Endothelial cell of umbilical vein (primary cell): ENCODE measurements around the gene MYO1F. TPM values are rescaled to one million over a fixed set of nuclear protein-coding genes. Genes with fewer than 3 reads are reported as not detected.

ENCODE experiments used
- BruUV-seq: library from RNA; stranded (reverse); fragments of 400-500 nt; replicated peaks from 2 replicates; lab custom pipeline; 2021; lab: Mats Ljungman, UMichigan
- CTCF ChIA-PET: fragments of 300-600, 350-600 bp; sonication (Branson Sonifier 250); formaldehyde crosslinking; loops from one replicate; lab custom pipeline; 2021; ENCODE audit warnings: antibody characterized with exemption, inconsistent platforms; lab: Charles Lee
- POLR2A ChIA-PET: fragments of 300-600, 350-600 bp; sonication (Branson Sonifier 250); formaldehyde crosslinking; loops from one replicate; lab custom pipeline; 2021; ENCODE audit warnings: antibody characterized with exemption, inconsistent platforms; lab: Charles Lee
- DNase-seq: peaks from one replicate; pipeline ENCODE4 v3.0.0-alpha.2; 2011; ENCODE audit warnings: low read depth, low spot score
- FAIRE-seq: peaks from 2 replicates; lab custom pipeline; 2011; peaks lifted over from hg19 to GRCh38; lab: Jason Lieb, UNC
- H2AFZ ChIP-seq: 2 replicates; pipeline ENCODE4 v1.6.0; 2012; ENCODE audit warnings: low read depth, low read length, control low read depth, inconsistent platforms
- H3K27ac ChIP-seq: 2 replicates; pipeline ENCODE4 v1.5.1; 2011; ENCODE audit warnings: low read depth, mild to moderate bottlenecking, control low read depth, low read length, moderate library complexity; ENCODE audit not compliant: insufficient read depth
- H3K27me3 ChIP-seq, 2 experiments: 2 replicates each; pipeline versions ENCODE4 v1.6.0 to v1.6.1; 2011; ENCODE audit warnings: low read length in 2 of 2, mixed read lengths in 1 of 2; ENCODE audit not compliant: control insufficient read depth in 2 of 2, insufficient read depth in 2 of 2
- H3K36me3 ChIP-seq, 2 experiments: 2 replicates in 1 of 2; 3 replicates in 1 of 2; pipeline ENCODE4 v1.5.1; 2011; ENCODE audit warnings: low read length in 2 of 2, mild to moderate bottlenecking in 1 of 2, moderate library complexity in 1 of 2; ENCODE audit not compliant: control insufficient read depth in 2 of 2, insufficient read depth in 2 of 2; ENCODE audit errors: extremely low read depth in 1 of 2
- H3K4me1 ChIP-seq: 3 replicates; pipeline ENCODE4 v1.5.1; 2011; ENCODE audit warnings: mild to moderate bottlenecking, low read length; ENCODE audit not compliant: control insufficient read depth, insufficient read depth; ENCODE audit errors: extremely low read depth
- H3K4me2 ChIP-seq: 2 replicates; pipeline ENCODE4 v1.6.1; 2011; ENCODE audit warnings: low read length, control low read depth, mixed read lengths; ENCODE audit not compliant: insufficient read depth
- H3K4me3 ChIP-seq, 3 experiments: fragments of 200-600 bp in 1 of 3; sonication (generic), shearing (Covaris generic) in 1 of 3; replicated peaks in 1 of 3; 2 replicates each; pipeline ENCODE4 v1.5.1; 2011 to 2016; ENCODE audit warnings: control low read depth in 3 of 3, low read length in 3 of 3, mild to moderate bottlenecking in 2 of 3, inconsistent platforms in 1 of 3, low read depth in 1 of 3, moderate library complexity in 1 of 3; ENCODE audit not compliant: insufficient read depth in 1 of 3
- H3K79me2 ChIP-seq: 2 replicates; pipeline ENCODE4 v1.6.0; 2012; ENCODE audit warnings: low read length, inconsistent platforms; ENCODE audit not compliant: control insufficient read depth, insufficient read depth
- H3K9ac ChIP-seq: replicated peaks from 2 replicates; pipeline ENCODE3; 2011; ENCODE audit warnings: low read length, control low read depth; ENCODE audit not compliant: insufficient read depth; ENCODE audit errors: extremely low read depth
- H3K9me1 ChIP-seq: replicated peaks from 3 replicates; pipeline ENCODE4 v1.6.0; 2011; ENCODE audit warnings: mild to moderate bottlenecking, low read length; ENCODE audit not compliant: control insufficient read depth, insufficient read depth; ENCODE audit errors: extremely low read depth
- H3K9me3 ChIP-seq: replicated peaks from 2 replicates; pipeline ENCODE4 v1.5.1; 2012; ENCODE audit warnings: low read length, inconsistent platforms; ENCODE audit not compliant: control insufficient read depth, insufficient read depth
- H4K20me1 ChIP-seq: replicated peaks from 2 replicates; pipeline ENCODE3; 2011; ENCODE audit warnings: mild to moderate bottlenecking, low read length; ENCODE audit not compliant: control insufficient read depth, insufficient read depth; ENCODE audit errors: extremely low read depth
- EZH2 ChIP-seq: IDR thresholded peaks from 2 replicates; pipeline ENCODE4 v1.6.1; 2012; ENCODE audit warnings: borderline replicate concordance, low read depth, mild to moderate bottlenecking, moderate library complexity, low read length, inconsistent platforms; ENCODE audit not compliant: severe bottlenecking
- FOS ChIP-seq: IDR thresholded peaks from 2 replicates; pipeline ENCODE4 v1.6.1; 2011; ENCODE audit warnings: mild to moderate bottlenecking, low read length, moderate library complexity, borderline replicate concordance; ENCODE audit not compliant: insufficient read depth
- GATA2 ChIP-seq: IDR thresholded peaks from 2 replicates; pipeline ENCODE4 v1.7.0; 2011; ENCODE audit warnings: low read depth, mild to moderate bottlenecking, moderate library complexity, mixed read lengths, low read length; ENCODE audit not compliant: insufficient read length, insufficient read depth
- JUN ChIP-seq: IDR thresholded peaks from 2 replicates; pipeline ENCODE4 v1.6.1; 2011; ENCODE audit warnings: borderline replicate concordance, low read depth; ENCODE audit not compliant: insufficient read length, insufficient read depth
- MYC ChIP-seq: IDR thresholded peaks from one replicate; pipeline ENCODE4 v1.6.1; 2011; ENCODE audit warnings: mild to moderate bottlenecking, low read depth, low read length
- POLR2A ChIP-seq: IDR thresholded peaks from 2 replicates; pipeline ENCODE4 v1.6.1; 2012; ENCODE audit warnings: low read depth, mild to moderate bottlenecking, control low read depth, low read length
- POLR2AphosphoS5 ChIP-seq: IDR thresholded peaks from 2 replicates; pipeline ENCODE4 v1.6.1; 2012; ENCODE audit warnings: low read depth, mild to moderate bottlenecking, control low read depth, low read length, moderate library complexity; ENCODE audit not compliant: insufficient read depth
- dilution Hi-C: fragments of 300-500 bp; cut with MboI; formaldehyde crosslinking; loops from one replicate; pipeline ENCODE4 v1.15.0; 2019; ENCODE audit warnings: low sequenced_read_pairs; ENCODE audit not compliant: extremely low pct_ligation_motif_present
- intact Hi-C: fragments of 100-400 bp; cut with micrococcal nuclease; formaldehyde crosslinking; loops from one replicate; pipeline ENCODE4 v1.10.0; 2022
- polyA plus RNA-seq, 4 experiments: library from polyadenylated mRNA; depleted of rRNA in 3 of 4; stranded (reverse) in 3 of 4; unstranded in 1 of 4; fragments of >200 nt; gene quantifications; 2 replicates each; pipeline versions ENCODE4 v1.2.1 to v1.2.3, GENCODE V29; 2011 to 2012; ENCODE audit warnings: missing spikeins in 1 of 4
- total RNA-seq: library from RNA; stranded (reverse); gene quantifications from 2 replicates; pipeline ENCODE4 v1.2.3, GENCODE V29; 2021
- TF ChIP-seq, protein P1 (sequence below), 2 donors: IDR thresholded peaks; 1 replicate in 1 of 2; 2 replicates in 1 of 2; pipeline ENCODE4 v1.5.1; 2011; ENCODE audit warnings: low read length in 2 of 2, mild to moderate bottlenecking in 2 of 2, moderate library complexity in 2 of 2, control low read depth in 1 of 2, inconsistent platforms in 1 of 2, low read depth in 1 of 2; ENCODE audit not compliant: insufficient read depth in 1 of 2; ENCODE audit errors: extremely low read depth in 1 of 2
- TF ChIP-seq, protein P2 (sequence below): IDR thresholded peaks from 2 replicates; pipeline ENCODE4 v1.6.1; 2011; ENCODE audit not compliant: insufficient read depth, insufficient read length

The MYO1F gene
- total and polyA plus RNA-seq, 2 donors (not counting 3 experiments of a cell fraction or from before 2014, with no cell fraction given): 0.22 to 0.39 TPM

DNA sequence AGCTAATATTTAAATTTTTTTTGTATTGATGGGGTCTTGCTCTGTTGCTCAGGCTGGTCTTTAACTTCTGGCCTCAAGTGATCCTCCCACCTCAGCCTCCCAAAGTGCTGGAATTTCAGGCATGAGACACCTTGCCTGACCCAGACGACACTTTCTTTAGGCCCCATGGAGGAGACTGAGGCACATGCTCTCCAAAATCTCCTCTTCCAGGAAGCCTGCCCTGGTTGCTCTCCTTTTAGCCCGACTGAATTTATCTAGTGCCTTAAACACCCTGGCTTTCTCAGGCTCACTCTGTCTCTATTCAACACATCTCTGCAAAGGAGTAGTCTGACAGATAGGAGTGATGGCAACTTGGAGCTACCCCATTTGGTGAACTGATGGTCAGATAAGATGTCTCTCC is 18.9 kb downstream of the MYO1F start:
- no peak overlapping the region for H3K9ac ChIP-seq
- H4K20me1 ChIP-seq: no peaks in the 10 kb centered on the region
- no peaks in the 10 kb centered on the region for H3K4me1 ChIP-seq
- DNase-seq (no peak), FAIRE-seq (no peak)
- no peaks in the 10 kb centered on the region for H3K27me3 ChIP-seq
- H3K4me3 ChIP-seq: no peak overlapping the region
- no peak overlapping the region for H3K4me2 ChIP-seq
- no peak overlapping the region for H3K27ac ChIP-seq
- no TSS peak for BruUV-seq
- H2AFZ ChIP-seq: no peak overlapping the region
- H3K79me2 ChIP-seq: no peaks in the 10 kb centered on the region
- TF ChIP-seq POLR2A (no peak), MYC (no peak), FOS (no peak), POLR2AphosphoS5 (no peak), EZH2 (no peak), JUN (no peak), GATA2 (no peak)
- TF ChIP-seq, protein P1, sequence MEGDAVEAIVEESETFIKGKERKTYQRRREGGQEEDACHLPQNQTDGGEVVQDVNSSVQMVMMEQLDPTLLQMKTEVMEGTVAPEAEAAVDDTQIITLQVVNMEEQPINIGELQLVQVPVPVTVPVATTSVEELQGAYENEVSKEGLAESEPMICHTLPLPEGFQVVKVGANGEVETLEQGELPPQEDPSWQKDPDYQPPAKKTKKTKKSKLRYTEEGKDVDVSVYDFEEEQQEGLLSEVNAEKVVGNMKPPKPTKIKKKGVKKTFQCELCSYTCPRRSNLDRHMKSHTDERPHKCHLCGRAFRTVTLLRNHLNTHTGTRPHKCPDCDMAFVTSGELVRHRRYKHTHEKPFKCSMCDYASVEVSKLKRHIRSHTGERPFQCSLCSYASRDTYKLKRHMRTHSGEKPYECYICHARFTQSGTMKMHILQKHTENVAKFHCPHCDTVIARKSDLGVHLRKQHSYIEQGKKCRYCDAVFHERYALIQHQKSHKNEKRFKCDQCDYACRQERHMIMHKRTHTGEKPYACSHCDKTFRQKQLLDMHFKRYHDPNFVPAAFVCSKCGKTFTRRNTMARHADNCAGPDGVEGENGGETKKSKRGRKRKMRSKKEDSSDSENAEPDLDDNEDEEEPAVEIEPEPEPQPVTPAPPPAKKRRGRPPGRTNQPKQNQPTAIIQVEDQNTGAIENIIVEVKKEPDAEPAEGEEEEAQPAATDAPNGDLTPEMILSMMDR (IDR thresholded peaks at IDR 0.05; ENCODE audit: extremely low read depth in 1 of 2, insufficient read depth in 1 of 2, low read depth in 1 of 2, low read length in 2 of 2): no peak
- TF ChIP-seq, protein P2, sequence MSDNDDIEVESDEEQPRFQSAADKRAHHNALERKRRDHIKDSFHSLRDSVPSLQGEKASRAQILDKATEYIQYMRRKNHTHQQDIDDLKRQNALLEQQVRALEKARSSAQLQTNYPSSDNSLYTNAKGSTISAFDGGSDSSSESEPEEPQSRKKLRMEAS: no peak
- dilution Hi-C loops: no loop called here
- H3K36me3 ChIP-seq: no peaks in the 10 kb centered on the region
- no peaks in the 10 kb centered on the region for H3K9me3 ChIP-seq
- no peaks in the 10 kb centered on the region for H3K9me1 ChIP-seq
- ChIA-PET CTCF (interaction anchor here (0.7 to 3.1 kb wide), 3 partner anchors 9 to 22 kb away, joined by 3 to 7 read pairs (median 4); partner anchors contain the start of gene MYO1F), POLR2A (no interaction called here)
- intact Hi-C loops: no loop called here
